Peyer's patch (tissue), 4 donors: ENCODE measurements around the gene CASS4.

Experiments
- POLR2A ChIP-seq, 2 donors: fragments of 450-650 bp; IDR thresholded peaks; one replicate each; pipeline ENCODE4 v1.5.1; 2017; ENCODE audit warnings: antibody characterized with exemption in 2 of 2, mild to moderate bottlenecking in 2 of 2, moderate library complexity in 2 of 2
- TF ChIP-seq, protein P1 (sequence below), 6 experiments: fragments of 450-650 bp in 4 of 6; fragments of 200-600 bp in 2 of 6; sonication (generic) in 1 of 6; IDR thresholded peaks; one replicate each; pipeline ENCODE4 v1.5.1; 2017 to 2019; ENCODE audit warnings: antibody characterized with exemption in 6 of 6, mild to moderate bottlenecking in 3 of 6, moderate library complexity in 1 of 6

DNA sequence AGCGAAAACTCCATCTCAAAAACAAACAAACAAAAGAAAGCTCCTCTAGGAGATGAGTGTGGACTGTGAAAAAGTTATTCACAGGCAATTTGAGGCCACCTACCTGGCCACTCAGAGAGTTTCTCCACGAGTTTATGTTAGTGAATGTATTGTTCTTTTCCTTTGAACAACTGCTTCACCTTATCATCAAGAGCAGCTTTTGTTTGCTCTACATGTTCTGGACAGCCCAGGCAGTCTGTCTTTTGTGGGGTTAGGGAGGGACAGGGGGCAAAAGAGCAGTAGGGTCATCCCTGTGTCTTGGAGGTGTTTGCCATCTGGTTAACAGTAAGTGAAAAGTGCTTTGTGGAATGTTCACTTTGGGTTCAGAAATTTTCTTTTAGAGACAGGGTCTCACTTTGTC is 8.0 kb downstream of the CASS4 start:
- TF ChIP-seq, protein P1, sequence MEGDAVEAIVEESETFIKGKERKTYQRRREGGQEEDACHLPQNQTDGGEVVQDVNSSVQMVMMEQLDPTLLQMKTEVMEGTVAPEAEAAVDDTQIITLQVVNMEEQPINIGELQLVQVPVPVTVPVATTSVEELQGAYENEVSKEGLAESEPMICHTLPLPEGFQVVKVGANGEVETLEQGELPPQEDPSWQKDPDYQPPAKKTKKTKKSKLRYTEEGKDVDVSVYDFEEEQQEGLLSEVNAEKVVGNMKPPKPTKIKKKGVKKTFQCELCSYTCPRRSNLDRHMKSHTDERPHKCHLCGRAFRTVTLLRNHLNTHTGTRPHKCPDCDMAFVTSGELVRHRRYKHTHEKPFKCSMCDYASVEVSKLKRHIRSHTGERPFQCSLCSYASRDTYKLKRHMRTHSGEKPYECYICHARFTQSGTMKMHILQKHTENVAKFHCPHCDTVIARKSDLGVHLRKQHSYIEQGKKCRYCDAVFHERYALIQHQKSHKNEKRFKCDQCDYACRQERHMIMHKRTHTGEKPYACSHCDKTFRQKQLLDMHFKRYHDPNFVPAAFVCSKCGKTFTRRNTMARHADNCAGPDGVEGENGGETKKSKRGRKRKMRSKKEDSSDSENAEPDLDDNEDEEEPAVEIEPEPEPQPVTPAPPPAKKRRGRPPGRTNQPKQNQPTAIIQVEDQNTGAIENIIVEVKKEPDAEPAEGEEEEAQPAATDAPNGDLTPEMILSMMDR (IDR thresholded peaks at IDR 0.05): no peak
- no peak for TF ChIP-seq POLR2A (IDR thresholded peaks at IDR 0.05)
